Neural progenitor cell (in vitro differentiated cells): ENCODE measurements around the gene C1orf210. TPM values are rescaled to one million over a fixed set of nuclear protein-coding genes. Genes with fewer than 3 reads are reported as not detected.

Experiments
- DNase-seq: peaks from one replicate; pipeline ENCODE4 v3.0.0-alpha.2; 2016; ENCODE audit warnings: low spot score
- H2AFZ ChIP-seq: fragments of 200-600 bp; sonication (generic); replicated peaks from 2 replicates; pipeline ENCODE4 v1.6.1; 2016; ENCODE audit warnings: antibody characterized with exemption
- H3F3A ChIP-seq: fragments of 200-600 bp; sonication (generic); 2 replicates; pipeline ENCODE4 v1.6.1; 2016; ENCODE audit warnings: antibody characterized with exemption, low read depth
- H3K27ac ChIP-seq: fragments of 200-600 bp; sonication (generic); 2 replicates; pipeline ENCODE4 v1.5.1; 2016; ENCODE audit warnings: mild to moderate bottlenecking
- H3K27me3 ChIP-seq: fragments of 200-600 bp; sonication (generic); 2 replicates; pipeline ENCODE4 v1.6.1; 2016; ENCODE audit warnings: mild to moderate bottlenecking, moderate library complexity
- H3K36me3 ChIP-seq: fragments of 200-600 bp; sonication (generic); 2 replicates; pipeline ENCODE4 v1.5.1; 2016
- H3K4me1 ChIP-seq: fragments of 200-600 bp; sonication (generic); 2 replicates; pipeline ENCODE4 v1.6.1; 2016; ENCODE audit warnings: mixed run types
- H3K4me2 ChIP-seq: fragments of 200-600 bp; sonication (generic); 2 replicates; pipeline ENCODE4 v1.6.1; 2016
- H3K4me3 ChIP-seq: fragments of 200-600 bp; sonication (generic); 2 replicates; pipeline ENCODE4 v1.5.1; 2016
- H3K79me2 ChIP-seq: fragments of 200-600 bp; sonication (generic); 2 replicates; pipeline ENCODE4 v1.6.1; 2016; ENCODE audit warnings: low read depth
- H3K9ac ChIP-seq: fragments of 200-600 bp; sonication (generic); 2 replicates; pipeline ENCODE4 v1.6.1; 2016
- H3K9me3 ChIP-seq: fragments of 200-600 bp; sonication (generic); 2 replicates; pipeline ENCODE4 v1.5.1; 2016; ENCODE audit warnings: low read depth
- H4K20me1 ChIP-seq: fragments of 200-600 bp; sonication (generic); 2 replicates; pipeline ENCODE4 v1.6.1; 2016; ENCODE audit warnings: low read depth
- H3K27ac Mint-ChIP-seq: 3 replicates; pipeline ENCODE4 v1.8.0; 2021; ENCODE audit warnings: mixed read lengths
- H3K27me3 Mint-ChIP-seq: 2 replicates; pipeline ENCODE4 v1.8.0; 2022; ENCODE audit warnings: low read depth, mild to moderate bottlenecking, inconsistent platforms, moderate library complexity, mixed read lengths; ENCODE audit not compliant: insufficient read depth
- H3K36me3 Mint-ChIP-seq: 3 replicates; pipeline ENCODE4 v1.8.0; 2021; ENCODE audit warnings: mixed read lengths
- H3K4me1 Mint-ChIP-seq: 3 replicates; pipeline ENCODE4 v1.8.0; 2021; ENCODE audit warnings: mixed read lengths
- H3K4me3 Mint-ChIP-seq: 3 replicates; pipeline ENCODE4 v1.8.0; 2021; ENCODE audit warnings: mild to moderate bottlenecking, moderate library complexity, mixed read lengths
- H3K9me3 Mint-ChIP-seq: 3 replicates; pipeline ENCODE4 v1.8.0; 2020; ENCODE audit warnings: mixed read lengths
- EZH2 ChIP-seq: fragments of 200-600 bp; sonication (generic); IDR thresholded peaks from 2 replicates; pipeline ENCODE4 v1.6.1; 2017; ENCODE audit warnings: antibody characterized with exemption, mild to moderate bottlenecking, moderate library complexity
- EZH2phosphoT487 ChIP-seq: fragments of 200-600 bp; sonication (generic); IDR thresholded peaks from 2 replicates; pipeline ENCODE4 v1.6.1; 2017; ENCODE audit warnings: antibody characterized with exemption
- total RNA-seq: library from RNA; depleted of rRNA; stranded (reverse); fragments of >200 nt; gene quantifications from 2 replicates; pipeline ENCODE4 v1.2.3, GENCODE V29; 2015; ENCODE audit warnings: low replicate concordance
- TF ChIP-seq, protein P1 (sequence below): fragments of 200-600 bp; sonication (generic); IDR thresholded peaks from 2 replicates; pipeline ENCODE4 v1.5.1; 2017; ENCODE audit warnings: antibody characterized with exemption, mild to moderate bottlenecking

The C1orf210 gene
- total RNA-seq, 1 donor from 2014 or later, result not detected

DNA sequence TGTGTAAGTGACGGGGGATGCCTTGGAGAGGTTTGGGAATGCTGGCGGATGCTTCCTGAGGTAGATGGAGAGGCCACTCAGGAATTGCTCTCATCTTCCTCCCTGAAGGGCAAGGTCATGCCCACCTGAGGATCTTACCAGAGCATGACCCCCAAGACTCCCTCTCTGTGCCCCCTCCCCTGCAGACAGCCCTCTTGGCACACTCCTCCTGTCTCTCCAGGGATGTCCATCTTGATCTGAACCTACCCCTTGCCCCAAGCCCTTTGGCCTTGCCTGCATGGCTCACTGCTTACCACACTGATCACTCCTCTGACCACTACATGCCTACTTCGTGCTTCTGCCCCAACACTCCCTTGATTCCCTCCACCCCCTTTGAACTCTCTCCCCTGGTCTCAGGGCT, 34.4 kb upstream of the C1orf210 start:
- Mint-ChIP-seq H3K36me3 (no peaks in the 10 kb centered on the region), H3K27ac (peak overlapping the region; percentile 9), H3K4me3 (no peak overlapping the region), H3K27me3 (peaks cover 3% of the 10 kb centered on the region), H3K9me3 (peaks cover 2% of the 10 kb centered on the region), H3K4me1 (no peaks in the 10 kb centered on the region)
- H3K27ac ChIP-seq, result no peak overlapping the region
- H3K27me3 ChIP-seq, result no peaks in the 10 kb centered on the region
- H3K4me1 ChIP-seq, result no peaks in the 10 kb centered on the region
- no peaks in the 10 kb centered on the region for H3K36me3 ChIP-seq
- no peak for TF ChIP-seq EZH2
- no peak for TF ChIP-seq EZH2phosphoT487
- TF ChIP-seq, protein P1, sequence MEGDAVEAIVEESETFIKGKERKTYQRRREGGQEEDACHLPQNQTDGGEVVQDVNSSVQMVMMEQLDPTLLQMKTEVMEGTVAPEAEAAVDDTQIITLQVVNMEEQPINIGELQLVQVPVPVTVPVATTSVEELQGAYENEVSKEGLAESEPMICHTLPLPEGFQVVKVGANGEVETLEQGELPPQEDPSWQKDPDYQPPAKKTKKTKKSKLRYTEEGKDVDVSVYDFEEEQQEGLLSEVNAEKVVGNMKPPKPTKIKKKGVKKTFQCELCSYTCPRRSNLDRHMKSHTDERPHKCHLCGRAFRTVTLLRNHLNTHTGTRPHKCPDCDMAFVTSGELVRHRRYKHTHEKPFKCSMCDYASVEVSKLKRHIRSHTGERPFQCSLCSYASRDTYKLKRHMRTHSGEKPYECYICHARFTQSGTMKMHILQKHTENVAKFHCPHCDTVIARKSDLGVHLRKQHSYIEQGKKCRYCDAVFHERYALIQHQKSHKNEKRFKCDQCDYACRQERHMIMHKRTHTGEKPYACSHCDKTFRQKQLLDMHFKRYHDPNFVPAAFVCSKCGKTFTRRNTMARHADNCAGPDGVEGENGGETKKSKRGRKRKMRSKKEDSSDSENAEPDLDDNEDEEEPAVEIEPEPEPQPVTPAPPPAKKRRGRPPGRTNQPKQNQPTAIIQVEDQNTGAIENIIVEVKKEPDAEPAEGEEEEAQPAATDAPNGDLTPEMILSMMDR, result no peak
- no peak overlapping the region for H2AFZ ChIP-seq
- H3F3A ChIP-seq, result no peaks in the 10 kb centered on the region
- H3K4me2 ChIP-seq, result no peak overlapping the region
- no peaks in the 10 kb centered on the region for H4K20me1 ChIP-seq
- H3K9me3 ChIP-seq, result no peaks in the 10 kb centered on the region
- H3K9ac ChIP-seq, result no peak overlapping the region
- DNase-seq, result no peak
- no peaks in the 10 kb centered on the region for H3K79me2 ChIP-seq
- no peak overlapping the region for H3K4me3 ChIP-seq

DNA sequence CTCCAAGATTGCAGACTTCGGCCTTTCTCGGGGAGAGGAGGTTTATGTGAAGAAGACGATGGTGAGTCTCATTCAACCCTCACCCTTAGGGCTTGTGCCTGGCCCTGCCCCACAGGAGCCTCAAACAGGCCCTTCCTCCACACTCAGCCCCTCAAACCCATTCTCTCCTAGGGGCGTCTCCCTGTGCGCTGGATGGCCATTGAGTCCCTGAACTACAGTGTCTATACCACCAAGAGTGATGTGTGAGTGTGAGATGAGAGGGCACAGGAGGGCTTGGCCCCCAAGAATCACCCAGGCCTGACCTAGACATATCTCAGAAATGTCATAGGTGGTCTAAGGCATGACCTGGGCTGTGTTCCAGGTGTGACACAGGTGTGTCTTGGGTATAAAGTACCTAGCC, 33.9 kb upstream of the C1orf210 start:
- H3K36me3 ChIP-seq, result no peaks in the 10 kb centered on the region
- H2AFZ ChIP-seq, result no peak overlapping the region
- Mint-ChIP-seq H3K27me3 (peaks cover 3% of the 10 kb centered on the region), H3K27ac (peak overlapping the region; percentile 9), H3K4me3 (no peak overlapping the region), H3K36me3 (no peaks in the 10 kb centered on the region), H3K4me1 (no peaks in the 10 kb centered on the region), H3K9me3 (no peaks in the 10 kb centered on the region)
- no peaks in the 10 kb centered on the region for H3F3A ChIP-seq
- no peaks in the 10 kb centered on the region for H3K27me3 ChIP-seq
- H4K20me1 ChIP-seq, result no peaks in the 10 kb centered on the region
- H3K4me2 ChIP-seq, result no peak overlapping the region
- H3K4me1 ChIP-seq, result no peaks in the 10 kb centered on the region
- H3K9ac ChIP-seq, result no peak overlapping the region
- no peak overlapping the region for H3K4me3 ChIP-seq
- no peak for DNase-seq
- TF ChIP-seq EZH2phosphoT487 (no peak), EZH2 (no peak)
- TF ChIP-seq, protein P1, result no peak
- H3K27ac ChIP-seq, result no peak overlapping the region
- H3K79me2 ChIP-seq, result no peaks in the 10 kb centered on the region
- H3K9me3 ChIP-seq, result no peaks in the 10 kb centered on the region

DNA sequence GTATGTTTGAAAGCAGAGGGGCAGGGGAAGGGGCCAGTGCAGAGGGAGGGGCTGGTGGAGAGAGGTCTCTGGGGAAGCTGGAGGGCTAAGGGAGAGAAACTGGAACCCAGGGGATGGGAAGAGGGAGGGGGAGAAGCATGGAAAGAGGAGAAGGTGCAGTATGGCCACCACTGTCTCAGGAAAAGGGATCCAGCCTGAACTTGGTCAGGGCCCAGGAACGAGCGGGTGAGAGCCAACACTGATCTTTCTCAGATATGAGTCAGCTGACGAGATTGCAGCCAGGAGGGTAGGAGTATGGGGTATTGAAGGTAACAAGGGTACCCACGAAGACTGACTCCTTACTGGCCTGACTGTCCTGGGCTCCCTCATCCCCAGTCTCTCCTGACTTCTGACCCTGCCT, 33.5 kb upstream of the C1orf210 start:
- H3K9me3 ChIP-seq, result no peaks in the 10 kb centered on the region
- H3K4me2 ChIP-seq, result no peak overlapping the region
- Mint-ChIP-seq H3K36me3 (no peaks in the 10 kb centered on the region), H3K4me1 (no peaks in the 10 kb centered on the region), H3K9me3 (no peaks in the 10 kb centered on the region), H3K27ac (no peak overlapping the region), H3K27me3 (peaks cover 3% of the 10 kb centered on the region), H3K4me3 (no peak overlapping the region)
- H3K36me3 ChIP-seq, result no peaks in the 10 kb centered on the region
- no peaks in the 10 kb centered on the region for H4K20me1 ChIP-seq
- DNase-seq, result no peak
- no peak overlapping the region for H2AFZ ChIP-seq
- H3K4me3 ChIP-seq, result no peak overlapping the region
- no peak overlapping the region for H3K9ac ChIP-seq
- H3K4me1 ChIP-seq, result no peaks in the 10 kb centered on the region
- no peaks in the 10 kb centered on the region for H3F3A ChIP-seq
- TF ChIP-seq EZH2 (no peak), EZH2phosphoT487 (no peak)
- TF ChIP-seq, protein P1, result no peak
- no peaks in the 10 kb centered on the region for H3K27me3 ChIP-seq
- no peaks in the 10 kb centered on the region for H3K79me2 ChIP-seq
- no peak overlapping the region for H3K27ac ChIP-seq
